Vagina (tissue), 2 donors: ENCODE results near the gene TUT4.

Experiments
- CTCF ChIP-seq, 3 experiments: fragments of 450-650 bp in 2 of 3; fragments of 200-600 bp in 1 of 3; sonication (generic) in 1 of 3; IDR thresholded peaks; one replicate each; pipeline ENCODE4 v1.5.1; 2017 to 2019; ENCODE audit warnings: antibody characterized with exemption in 3 of 3, mild to moderate bottlenecking in 2 of 3, moderate library complexity in 2 of 3
- POLR2AphosphoS5 ChIP-seq, 2 donors: sonication (generic); formaldehyde crosslinking; IDR thresholded peaks; one replicate each; pipeline ENCODE4 v1.9.0; 2017; ENCODE audit warnings: antibody characterized with exemption in 2 of 2, mild to moderate bottlenecking in 2 of 2, low read depth in 1 of 2; ENCODE audit not compliant: insufficient read depth in 1 of 2

GRCh38 chr1:52530563-52531144 lies 22.2 kb downstream of the TUT4 start:
- TF ChIP-seq CTCF (IDR thresholded peaks at IDR 0.05) (no peak), POLR2AphosphoS5 (IDR thresholded peaks at IDR 0.05; ENCODE audit: insufficient read depth in 1 of 2, low read depth in 1 of 2) (no peak)
